Activated CD4-positive, alpha-beta T cell treated with anti-CD3 and anti-CD28 coated beads, Interleukin-2, amount 50 U/mL, for 48 hours (primary cell): ENCODE measurements around the gene COL18A1.

ENCODE experiments used
- DNase-seq, 2 experiments: peaks; one replicate each; pipeline ENCODE4 v3.0.0-alpha.2; 2020

Gene COL18A1

DNA sequence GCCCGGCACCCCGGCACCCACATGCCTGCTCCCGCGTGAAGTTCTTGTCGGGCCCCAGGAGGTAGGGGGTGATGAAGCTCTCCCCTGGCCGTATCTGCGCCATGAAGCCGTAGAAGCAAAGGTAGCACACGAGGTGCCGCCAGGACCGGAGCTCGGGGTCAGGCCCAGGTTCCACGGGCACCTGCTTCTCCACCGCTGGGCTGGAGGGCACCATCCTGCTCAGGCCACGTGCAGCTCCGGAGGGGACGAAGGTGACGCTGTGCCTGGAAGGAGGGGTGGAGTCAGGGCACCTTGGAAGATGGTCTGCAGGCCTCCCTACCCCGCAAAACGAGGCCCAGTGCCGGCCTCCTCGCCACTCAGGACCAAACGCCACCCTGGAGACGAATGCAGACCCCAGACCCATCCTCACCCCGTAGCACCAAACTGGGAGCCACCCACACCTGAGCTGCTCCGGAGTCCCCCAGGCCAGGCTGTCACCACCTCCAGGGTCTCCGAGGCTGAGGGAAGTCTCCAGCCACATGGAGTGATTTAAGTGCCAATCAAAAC, 132.9 kb downstream of the COL18A1 start:
- DNase-seq, result no peak

DNA sequence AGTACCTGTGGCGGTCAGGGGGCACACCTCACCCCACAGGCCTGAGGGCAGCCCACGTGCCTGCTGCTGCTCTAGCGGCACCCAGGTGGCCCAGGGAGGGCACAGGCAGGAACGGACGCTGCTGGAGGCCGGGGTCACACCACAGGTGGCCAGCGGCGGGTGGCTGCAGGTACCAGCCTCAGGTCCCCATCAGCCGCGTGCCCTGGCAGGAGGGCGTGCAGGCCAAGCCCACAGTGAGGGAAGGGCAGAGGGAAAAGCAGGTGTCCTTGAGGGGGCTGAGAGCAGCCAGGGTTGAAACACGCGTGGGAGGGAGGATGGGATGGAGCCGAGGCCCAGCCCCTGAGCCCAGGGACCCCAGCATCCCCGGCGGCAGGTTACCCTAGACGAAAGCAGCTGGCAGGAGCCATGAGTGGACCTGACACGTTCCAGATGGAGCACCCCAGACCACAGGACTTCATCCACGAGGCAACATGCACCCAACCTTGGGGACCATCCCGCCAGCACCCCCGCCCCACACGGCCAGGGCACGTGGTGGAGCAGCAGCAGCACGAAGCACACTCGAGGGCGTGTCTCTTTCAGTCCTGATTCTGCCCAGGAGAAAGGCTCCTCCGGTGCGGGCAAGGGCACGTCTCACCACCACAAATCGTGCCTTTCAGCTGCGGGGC, 133.5 kb downstream of the COL18A1 start:
- no peak for DNase-seq

DNA sequence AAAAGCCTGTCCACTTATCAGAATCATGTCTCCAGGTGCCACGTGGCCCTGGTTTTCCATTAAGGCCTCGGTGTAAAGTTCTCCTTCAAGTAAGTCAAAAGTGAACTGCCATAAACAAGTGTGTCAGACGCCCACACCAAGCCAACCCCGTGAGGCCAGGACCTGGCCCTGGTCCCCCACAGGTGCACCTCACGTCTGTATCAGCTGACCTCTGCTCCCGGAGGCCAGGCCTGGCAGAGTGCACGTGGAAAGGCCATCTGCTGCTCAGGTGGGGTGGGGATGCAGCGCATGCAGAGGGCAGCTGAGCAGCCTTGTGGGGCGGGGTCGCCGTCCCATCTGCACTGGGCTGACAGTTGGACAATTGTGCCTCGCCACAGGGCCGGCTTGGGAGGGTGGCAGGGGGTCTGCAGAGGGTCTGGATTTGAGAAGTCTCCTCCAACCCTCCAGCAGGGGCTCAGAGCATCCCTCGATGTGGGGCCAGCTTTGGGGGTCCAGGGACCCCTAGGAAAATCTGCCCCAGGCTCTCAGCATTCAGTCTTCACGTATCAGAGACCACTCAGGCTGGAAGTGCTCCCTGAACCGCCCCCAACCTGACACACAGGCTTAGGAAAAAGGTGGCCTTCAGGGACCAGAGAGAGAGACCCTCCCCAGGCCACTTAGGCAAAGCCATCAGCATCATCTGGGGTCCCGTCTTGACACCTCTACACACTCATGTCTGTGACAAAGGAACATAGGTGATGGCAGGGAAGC, 134.3 kb downstream of the COL18A1 start:
- DNase-seq, result no peak

GRCh38 chr21:45539796-45540600, 135.0 kb downstream of the COL18A1 start:
- no peak for DNase-seq

DNA sequence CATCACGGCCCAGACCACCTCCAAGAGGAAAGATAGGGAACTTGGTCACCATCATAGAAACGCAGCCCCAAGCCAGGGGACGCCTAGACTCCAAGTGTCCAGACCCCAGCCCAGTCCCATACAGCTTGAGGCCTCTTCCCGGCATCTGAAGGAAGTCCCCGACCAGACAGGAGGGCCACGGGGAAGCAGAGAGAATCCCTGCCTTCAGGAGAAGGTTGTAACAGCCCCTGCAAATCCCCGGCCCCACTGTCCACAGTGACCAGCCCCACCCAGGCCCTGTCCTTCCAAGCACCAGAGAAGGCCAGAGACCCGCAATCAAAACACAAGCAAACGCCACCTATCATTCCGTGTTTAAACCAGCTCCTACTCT, 135.6 kb downstream of the COL18A1 start:
- DNase-seq, result no peak

GRCh38 chr21:45541221-45542039, 136.5 kb downstream of the COL18A1 start:
- DNase-seq, result peak; percentile 83 to 87

- DNase-seq, result peak; percentile 74 to 75
These were observed 137.3 kb downstream of the COL18A1 start, which contains the start of gene SLC19A1 for GRCh38 chr21:45542242-45542666. SLC19A1 (minus strand) TSS chr21:45542440; CDS start chr21:45537959, 4,481 bp downstream.

DNA sequence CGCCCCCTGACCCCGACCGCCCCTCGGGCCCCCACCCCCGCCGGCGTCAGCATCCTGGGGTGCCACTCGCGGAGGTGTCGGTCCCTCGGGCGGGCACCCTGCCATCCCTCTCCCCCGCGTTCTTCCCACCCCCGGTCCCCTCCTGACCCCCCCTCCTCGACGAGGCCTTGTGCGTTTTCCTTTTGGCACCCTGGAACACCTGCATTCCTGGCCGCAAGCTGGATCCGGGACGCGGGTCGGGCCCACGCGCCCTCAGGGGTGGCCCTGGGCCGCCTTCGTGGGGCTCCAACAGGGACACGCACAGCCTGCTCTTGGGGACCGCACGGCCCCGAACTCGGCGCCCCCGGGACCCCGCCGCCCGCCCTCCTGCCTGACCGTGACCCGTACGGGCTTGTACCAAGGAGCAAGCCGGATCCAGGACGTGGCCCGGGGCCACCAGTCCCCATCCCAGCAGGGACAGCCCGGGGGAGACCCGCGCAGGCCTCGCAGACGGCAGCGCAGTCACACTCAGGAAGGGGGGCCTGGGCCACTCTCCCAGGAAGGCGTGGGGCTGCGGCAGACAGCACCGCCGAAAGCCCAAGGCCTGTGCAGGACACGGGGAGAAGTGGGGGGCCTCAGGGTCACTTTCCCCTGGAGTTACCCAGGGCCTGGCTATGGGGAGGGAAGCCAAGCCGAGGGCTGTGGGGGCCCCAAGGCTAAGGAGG, 137.9 kb downstream of the COL18A1 start:
- no peak for DNase-seq

DNA sequence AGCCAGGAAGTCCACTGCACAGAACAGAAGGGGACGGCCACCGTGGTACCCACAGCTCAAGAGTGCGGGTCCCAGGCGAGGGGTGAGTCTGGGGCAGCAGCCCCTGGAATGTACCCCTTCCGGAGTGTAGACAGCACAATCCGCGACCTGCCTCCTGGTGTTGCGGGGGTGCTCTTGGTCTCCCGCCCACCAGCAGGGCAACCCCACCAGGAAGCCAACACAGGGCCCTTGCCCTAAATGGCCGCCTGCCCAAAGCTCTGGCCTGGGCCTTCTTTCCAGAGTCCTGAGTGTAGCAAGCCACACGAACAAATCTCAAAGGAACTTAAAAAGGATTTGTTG, 138.4 kb downstream of the COL18A1 start:
- DNase-seq, result peak in 1 of 2 experiments; percentile 17

- peak in 1 of 2 experiments; percentile 3 for DNase-seq
These were observed 138.9 kb downstream of the COL18A1 start for GRCh38 chr21:45543710-45544448.

GRCh38 chr21:45544449-45545235, 139.7 kb downstream of the COL18A1 start:
- peak in 1 of 2 experiments; percentile 2 for DNase-seq

- DNase-seq, result no peak
These were observed 140.2 kb downstream of the COL18A1 start for GRCh38 chr21:45545236-45545570.

GRCh38 chr21:45545691-45546531, 140.9 kb downstream of the COL18A1 start:
- DNase-seq, result no peak

DNA sequence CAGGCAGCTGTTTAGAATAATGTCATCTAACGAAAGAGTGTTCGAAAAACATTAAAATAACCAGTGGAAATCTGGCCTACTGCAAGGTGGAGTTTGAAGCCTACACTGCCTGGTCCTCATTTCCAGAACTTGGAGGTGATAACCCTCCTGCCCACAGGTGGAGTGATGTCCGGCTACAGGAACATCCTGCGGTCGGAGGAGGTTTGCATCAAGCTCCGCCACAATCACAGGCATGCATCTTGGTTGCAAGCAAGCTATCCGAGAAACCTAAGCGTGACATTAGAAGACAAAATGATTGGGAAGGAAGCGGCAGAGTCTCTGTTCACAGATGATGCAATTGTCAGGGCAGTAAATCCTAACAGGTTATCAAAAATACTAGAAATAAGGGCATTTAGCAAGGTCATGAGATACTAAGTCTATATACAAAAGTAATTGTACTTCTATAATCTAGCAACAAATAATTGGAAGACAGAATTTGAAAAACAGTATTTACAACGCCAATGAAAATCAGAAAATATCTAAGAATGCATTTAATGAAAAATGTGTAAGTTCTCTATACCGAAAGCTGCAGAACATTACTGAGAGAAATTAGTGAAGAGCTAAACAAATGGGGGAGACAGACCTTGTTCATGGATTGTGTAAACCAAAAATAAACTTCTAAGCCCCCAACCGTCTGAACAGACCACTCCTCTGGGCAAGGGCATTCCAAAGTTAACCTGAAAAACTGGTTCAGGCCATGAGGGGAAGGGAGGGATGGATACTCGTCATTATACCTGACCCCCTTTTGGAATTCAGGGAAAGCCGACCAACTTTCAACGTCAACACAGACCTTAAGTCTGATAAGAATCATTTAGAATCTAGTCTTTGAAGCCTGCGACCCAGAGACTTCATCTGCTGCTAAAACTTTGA, 141.9 kb downstream of the COL18A1 start:
- DNase-seq, result no peak

- DNase-seq, result no peak
These were observed 142.6 kb downstream of the COL18A1 start for GRCh38 chr21:45547545-45547900.

GRCh38 chr21:45548711-45549491, 143.9 kb downstream of the COL18A1 start:
- DNase-seq, result no peak
